AG08395 (cell line): Measurements from ENCODE around the gene TPK1.
"Not testable (repeated sequence)": the region's sequence is repeated elsewhere in the genome, so short reads cannot be mapped to it uniquely, and the experiment has no call there.

Experiments used
- DNase-seq: peaks from one replicate; pipeline ENCODE4 v3.0.0; 2012; ENCODE audit warnings: mixed read lengths, low spot score

TPK1 gene

DNA sequence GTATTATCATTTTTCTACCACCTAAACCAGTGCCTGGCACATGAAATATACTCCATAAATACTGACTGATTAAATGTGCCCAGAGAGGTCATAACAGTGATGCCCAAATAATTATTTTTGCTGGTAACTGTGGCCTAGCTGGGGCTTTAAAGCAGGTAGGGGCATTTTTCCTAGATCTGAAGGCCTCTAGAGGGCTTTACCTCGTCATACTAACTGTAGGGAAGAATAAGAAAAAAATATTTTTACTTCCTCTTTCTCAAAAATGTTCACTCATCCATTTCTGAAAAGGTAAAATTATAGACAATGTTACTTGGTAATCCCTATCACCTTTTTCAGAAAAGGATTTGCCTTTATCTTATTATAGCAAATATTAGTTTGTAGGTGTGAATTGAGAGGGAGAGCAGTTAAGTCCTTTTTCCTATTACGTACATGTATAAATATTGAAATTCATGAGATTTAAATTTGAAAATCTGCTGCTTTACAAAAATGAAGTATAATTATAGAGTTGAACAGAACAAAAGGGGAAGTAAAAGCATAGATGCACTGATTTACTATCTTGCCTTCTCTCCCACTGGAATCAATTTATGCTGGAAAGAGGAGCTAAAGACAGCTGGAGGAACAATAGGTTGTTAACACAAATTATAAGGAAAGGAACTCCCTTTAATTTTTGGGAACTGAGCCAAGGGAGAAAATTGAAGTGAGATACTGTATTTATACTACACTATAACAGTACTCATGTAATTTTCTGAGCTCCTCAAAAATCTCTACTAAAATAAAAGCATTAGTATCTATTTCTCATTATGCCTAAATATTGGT, 360.8 kb downstream of the TPK1 start:
- DNase-seq, result no peak

DNA sequence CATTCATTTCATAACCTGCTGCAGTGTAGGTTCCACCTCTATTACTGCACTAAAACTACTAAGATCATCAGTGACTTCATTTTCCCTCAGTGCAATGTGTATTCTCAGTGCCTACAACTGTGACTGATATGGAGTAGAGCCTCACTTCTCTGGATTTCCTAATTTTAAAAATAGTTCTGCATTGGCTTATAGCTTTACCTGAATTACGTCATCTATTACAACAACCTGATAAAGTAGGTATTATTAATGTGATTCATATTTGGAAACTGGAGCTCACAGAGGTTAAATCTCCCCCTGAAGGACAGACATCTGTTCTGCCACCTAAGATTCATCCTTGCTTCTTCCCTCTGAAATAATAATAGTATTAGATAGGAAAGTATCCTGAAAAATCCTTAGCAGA, 361.5 kb downstream of the TPK1 start:
- no peak for DNase-seq

DNA sequence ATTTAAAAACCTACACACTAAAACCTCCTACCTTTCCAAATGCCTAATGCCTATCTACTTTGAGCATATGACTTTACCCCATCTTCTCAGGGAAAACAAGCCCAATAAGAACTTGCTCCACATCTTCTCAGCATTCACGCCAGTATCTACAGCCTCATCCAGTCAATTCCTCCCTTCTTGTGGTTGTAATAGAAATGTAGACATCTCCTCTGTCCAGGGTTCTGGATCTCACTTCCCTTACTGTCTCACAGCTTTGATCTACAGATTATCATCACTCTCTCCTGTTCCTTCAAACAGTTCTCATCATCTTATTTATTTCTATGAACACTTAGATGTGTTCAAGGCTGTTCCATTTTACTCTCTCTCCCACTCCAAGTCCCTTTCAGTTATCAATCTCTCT, 361.9 kb downstream of the TPK1 start:
- DNase-seq, result no peak

DNA sequence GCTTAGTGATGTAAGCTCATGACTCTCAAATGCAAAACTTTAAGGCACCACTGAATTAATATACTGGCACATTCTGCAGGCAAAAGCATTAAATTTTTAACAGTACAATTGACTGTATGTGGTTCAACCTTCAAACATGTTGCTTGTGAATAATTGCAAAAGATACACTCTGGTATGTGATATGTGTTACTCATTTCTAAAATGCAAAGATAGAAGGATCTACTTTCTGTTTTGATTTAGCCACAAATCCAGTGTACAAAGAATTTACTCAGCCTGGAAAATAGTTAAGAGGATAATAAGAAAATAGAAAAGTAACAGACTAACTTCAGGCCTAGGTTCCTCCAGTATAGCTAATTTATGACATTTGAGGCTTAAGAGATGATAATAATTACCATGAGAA, 365.8 kb downstream of the TPK1 start:
- no peak for DNase-seq

DNA sequence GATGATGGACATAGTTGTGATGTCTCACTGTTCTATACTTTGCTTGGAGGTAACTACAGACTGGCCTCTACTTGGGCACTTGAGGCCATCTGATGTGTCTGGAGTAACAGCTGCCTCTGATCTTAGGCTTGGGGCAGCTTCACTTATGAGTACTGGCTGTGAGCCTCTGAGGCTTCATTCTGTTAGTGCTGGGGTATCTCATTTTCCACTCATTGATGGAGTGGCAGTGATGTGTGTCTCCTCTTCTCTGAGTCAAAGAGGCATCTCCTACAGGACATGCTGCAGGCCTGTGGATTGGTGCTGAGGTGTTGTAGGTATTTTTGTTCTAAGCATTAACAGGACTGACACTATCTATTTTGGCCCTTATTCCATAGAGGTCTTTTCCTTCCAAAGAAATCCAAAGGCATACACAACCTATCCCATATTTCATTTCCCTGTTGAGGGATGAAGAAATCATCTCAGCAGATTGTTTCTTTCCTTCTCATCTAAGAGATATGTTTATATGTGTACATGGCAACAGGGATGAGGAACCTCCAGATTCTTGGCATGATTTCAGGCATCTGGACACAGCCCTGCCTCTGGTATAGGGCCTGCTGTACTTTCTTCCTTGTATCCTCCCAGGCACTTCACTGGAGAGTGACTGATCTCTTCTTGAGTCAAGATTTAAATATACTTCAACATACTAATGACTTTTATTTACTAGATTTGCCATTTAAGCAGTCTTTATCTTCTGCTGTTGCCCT, 366.7 kb downstream of the TPK1 start:
- no peak for DNase-seq

DNA sequence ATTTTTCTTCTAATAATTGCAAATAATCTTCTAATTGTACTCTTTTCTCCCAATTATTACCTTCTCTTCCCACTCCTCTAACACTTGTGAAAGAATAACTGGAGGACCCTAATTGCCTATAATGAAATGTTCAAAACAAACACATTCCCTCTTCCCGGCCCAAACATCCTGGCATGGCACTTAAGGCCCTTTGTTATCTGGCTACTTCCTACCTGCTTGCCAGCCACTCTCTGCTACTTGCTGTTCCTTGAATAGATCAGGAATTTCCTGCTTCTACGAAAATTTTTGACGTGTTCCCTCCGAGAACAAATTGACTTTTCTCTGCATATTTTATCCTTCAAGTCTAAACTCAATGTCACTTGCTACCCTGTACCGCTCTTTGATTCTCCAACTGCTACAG, 376.2 kb downstream of the TPK1 start:
- DNase-seq, result no peak

DNA sequence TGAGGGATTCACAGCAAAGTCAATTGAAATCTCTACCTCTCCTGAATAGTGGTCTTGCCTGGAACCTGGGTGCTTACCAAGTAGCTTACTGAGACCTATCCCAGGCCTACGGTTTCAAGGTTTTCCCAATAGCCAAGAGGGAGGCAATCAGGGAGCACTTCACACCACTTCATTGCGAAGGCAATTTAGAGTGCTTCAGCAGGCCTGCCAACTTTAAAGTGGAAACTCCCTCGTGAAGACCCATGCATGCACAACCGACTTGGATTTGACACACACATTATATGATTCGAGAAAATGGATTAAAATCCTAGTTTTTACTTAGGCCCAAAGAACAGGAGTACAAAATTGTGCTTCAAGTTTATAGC, 380.8 kb downstream of the TPK1 start:
- DNase-seq, result no peak

DNA sequence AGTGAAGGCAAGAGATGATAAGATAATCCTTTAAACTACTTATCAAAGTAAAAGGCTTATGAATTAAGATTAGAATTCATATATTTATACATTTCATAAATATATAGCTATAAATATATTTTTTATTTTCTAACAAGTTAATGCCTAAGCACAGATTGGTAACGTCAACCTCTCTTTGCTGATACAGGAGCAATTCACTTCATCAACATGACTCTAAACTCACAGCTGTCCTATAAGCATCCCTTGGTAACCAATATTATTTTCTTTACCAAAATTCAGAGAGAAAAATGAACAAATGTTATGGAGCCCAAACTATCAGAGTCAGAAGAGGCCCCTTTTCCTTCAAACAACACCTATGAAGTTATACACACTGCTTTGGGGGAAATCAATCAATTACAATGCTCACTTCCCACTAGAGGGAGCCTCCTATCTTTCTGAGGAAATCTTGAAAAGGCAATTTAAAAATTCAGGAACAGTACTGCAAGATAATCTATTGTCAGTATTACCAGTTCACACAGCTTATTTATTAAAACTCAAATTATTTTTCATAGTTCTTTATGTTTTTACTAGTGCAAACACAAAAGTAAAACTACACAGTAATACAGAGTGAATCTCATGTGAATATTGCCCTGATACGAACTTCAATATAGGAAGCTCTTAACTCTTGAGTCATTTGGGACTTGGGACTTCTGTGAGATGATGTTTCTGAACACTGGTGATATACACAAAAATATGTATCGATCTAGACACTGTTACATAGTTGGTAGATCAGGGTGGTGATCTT, 381.4 kb downstream of the TPK1 start:
- no peak for DNase-seq

DNA sequence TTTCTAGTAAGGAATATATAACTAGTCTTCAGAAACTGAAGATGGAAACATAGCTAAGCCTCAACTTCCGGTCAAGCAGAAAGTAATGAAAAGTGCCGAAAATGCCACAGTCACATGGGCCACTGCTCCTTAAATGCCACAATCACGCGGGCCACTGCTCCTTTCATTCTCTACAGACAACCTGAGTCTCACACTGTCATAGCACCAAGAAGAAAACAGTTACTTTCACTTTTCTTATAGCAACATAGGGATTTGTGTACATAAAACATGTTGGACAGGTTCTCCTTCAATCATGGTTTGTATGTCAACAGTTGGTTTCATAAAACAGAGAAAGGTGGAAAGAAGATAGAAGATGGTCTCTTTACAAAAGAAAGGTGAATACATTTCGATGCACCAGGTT, 383.8 kb downstream of the TPK1 start:
- no peak for DNase-seq

DNA sequence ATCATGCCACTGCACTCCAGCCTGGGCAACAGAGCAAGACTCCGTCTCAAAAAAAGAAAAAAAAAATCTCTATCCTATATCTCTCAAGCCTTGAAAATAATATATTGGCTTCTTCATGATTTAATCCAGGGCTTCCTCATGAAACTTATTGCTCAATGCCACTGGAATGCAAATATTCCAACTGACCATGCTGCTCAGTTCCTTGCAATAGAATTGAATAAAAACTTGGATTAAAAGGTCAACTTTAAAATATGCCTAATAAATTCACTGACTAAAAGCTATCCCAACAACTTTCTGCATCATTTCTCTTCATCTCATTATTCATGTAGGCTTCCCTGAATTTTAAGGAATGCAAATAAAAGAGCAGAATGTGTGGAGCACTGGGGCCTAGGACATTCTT, 390.3 kb downstream of the TPK1 start:
- no peak for DNase-seq

DNA sequence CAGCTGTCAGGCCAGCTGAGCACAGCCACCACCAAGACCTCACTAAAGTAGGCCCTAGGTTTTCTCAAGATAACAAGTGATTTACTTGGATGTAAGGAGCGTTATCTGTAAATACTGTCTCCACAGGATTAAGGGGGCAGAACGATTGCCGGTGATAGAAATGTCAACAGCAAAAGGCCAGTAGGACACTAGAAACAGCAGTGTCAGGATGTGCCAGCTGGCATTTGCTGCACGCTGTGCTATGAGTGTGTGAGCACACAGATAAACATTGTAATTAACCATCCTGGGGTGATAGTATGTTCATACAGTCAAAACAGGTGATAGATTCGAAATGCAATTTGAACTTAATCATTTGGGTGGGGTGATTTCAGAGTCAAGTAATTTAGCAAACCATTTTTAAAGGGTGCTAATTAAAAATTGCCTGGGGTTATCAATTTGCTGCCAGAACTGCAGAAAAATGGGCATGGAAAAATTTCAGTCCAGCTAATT, 396.1 kb downstream of the TPK1 start:
- DNase-seq, result no peak

DNA sequence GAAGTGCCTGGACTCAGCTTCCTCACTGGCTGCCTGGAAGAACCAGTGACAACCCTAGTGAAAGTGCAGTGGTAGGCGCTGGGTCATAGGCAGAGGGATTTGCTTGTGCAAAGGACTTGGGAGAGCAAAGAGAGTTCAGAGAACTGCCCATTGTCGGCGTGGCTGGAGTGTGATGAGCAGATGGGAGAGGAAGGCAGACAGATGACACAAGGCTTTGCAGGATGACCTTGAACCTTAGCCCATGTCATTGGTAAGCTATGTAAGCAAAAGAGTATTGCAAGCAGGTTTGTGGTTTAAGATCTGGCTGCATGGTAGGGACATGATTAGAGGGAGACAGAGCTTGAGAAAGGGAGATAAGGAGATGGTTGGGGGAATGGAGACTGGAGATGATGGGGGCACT, 397.1 kb downstream of the TPK1 start:
- no peak for DNase-seq

DNA sequence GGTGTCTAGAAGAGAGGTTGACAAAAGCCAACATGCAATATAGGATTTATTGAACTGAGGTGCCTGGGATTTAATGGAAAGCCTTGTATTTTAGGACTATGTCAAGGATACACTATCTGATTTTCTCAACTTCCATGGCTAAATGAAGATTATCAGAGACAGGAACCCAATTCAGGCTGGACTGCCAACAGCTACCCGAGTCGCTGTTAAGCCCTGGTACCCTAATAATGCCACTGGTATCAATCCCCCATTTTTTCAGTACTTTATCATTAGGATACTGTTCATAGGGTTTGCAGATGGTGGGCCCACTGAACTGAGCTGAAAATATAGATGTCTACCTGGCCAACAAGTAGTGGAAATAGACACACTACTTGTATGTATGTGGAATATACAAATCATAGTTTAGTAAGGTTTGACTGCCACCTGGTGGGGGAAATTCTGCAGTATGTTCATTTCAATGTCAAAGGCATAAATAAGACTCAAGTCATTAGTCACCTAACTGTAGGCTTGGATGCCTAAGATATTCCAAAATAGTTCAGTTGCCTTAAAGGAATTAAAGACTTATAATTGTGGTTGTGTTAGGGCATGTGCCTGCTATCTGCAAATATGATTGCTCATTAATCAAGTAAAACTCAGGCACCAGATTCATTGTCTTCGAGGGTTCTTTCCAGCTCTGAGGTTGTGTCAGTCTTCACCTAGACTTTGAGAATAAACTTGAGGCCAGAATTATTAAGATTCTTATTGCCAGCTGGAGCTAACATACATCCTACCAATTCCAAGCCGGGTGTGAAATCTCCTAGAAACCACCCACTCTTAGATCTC, 398.3 kb downstream of the TPK1 start:
- peak; percentile 58 for DNase-seq

DNA sequence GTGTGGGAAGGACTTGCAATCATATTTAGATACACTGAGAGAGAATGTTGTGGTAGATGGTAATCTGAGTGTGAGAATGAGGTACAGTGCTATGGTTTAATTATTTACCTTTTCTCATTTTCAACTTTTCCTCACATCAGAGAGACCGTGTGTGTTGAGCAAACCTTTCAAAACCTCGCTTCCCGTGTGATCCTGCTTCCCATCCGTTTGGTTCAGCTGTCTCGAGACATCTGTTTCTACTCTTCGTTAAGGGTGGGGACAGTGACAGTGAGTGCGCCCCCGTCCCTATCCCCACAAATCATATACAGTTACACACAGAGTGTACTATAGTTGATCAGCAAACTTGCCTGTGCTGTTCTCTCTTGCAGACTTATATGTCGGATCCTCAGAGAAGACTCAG, 399.4 kb downstream of the TPK1 start:
- no peak for DNase-seq

DNA sequence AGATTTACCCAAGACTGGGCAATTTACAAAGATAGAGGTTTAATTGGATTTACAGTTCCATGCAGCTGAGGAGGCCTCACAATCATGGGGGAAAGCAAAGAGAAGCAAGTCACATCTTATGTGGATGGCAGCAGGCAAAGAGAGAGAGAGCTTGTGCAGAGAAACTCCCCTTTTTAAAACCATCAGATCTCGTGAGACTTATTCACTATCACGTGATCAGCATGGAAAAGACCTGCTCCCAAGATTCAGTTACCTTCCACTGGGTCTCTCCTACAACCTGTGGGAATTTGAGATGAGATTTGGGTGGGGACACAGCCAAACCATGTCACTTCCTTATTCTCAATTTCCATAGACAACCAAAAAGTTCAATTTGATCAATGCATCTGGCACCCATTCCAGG, 407.4 kb downstream of the TPK1 start:
- DNase-seq, result no peak

DNA sequence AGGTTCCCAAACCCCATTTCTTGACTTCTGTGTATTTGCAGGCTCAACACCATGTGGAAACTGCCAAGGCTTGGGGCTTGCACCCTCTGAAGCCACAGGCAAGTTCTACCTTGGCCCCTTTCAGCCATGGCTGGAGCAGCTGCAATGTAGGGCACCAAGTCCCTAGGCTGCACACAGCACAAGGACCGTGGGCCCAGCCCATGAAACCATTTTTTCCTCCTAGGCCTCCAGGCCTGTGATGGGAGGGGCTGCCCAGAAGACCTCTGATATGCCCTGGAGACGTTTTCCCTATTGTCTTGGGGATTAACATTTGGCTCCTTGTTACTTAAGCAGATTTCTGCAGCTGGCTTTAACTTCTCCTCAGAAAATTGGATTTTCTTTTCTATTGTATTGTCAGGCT, 408.3 kb downstream of the TPK1 start:
- not testable (repeated sequence) for DNase-seq

DNA sequence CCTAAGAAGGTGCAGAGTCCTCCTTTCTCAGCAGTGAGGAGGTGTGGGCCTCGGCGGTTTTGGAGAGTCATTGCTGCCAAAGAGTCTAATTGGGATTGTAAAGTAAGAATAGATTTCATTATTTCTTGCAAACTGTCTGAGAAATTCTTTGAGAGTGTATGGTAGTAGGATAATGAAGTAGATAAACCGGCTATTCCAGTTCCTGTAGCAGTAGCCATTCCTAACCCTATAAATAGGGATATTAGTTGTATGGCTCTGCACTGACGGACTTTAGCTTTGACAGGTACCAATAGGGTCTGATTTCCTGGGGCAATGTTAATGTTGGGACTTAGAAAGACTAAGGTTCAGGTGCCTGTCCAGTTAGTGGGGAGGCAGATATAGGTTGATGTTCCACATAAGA, 416.9 kb downstream of the TPK1 start:
- DNase-seq, result not testable (repeated sequence)

DNA sequence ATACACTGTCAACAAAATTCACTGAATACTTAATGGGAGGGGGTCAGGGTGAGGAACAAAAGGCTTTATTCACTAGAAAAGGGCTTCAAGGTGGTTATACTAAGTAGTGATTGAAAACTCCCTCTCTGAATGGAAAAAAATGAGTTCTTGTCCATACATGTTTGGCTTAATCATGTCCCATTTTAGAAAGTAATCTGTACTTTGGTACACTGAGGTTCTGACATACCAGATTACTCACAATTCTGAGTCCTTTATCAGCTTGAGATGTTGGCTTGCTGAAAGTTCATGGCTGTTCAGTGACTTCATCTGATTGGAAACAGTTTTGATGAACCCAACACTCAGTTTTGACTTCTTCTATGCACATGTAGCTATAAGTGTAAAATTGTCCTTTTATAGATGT, 419.5 kb downstream of the TPK1 start:
- DNase-seq, result no peak

DNA sequence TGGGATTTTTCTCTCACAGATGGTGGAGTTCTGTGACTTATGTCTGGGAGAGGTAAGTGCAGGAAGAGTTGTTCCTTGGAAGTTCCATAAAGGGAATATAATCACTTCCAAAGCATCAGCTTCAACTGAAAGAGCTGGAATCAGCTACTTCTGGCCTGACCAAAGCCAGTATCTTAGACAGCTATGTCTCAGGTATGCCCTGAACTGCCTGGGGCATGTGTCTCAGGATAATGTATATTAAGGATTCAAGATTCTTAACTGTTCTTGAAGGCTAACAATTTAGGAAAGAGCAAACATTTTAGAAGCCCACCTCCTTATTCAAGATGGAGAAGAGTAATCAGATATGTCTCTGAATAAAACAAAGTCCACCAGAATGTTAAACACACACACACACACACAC, 420.0 kb downstream of the TPK1 start:
- no peak for DNase-seq

DNA sequence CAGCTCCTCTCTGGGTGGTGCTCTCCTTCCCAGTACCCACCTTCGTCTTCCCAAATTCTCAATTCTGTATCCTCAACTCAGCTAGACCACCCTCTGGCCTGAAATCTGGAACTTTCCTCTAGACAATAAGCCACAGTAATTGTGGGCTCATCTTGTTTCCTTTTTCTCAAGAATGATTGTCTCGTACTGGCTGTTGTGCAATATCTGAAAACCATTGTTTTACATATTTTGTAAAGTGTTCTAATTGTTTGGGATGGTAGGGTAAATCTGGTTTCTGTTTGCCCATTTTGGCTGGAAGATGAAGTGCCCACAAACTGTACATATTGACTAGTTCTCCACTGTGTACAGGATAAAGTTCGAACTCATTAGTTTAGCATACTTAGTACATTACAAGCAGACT, 421.0 kb downstream of the TPK1 start:
- no peak for DNase-seq

DNA sequence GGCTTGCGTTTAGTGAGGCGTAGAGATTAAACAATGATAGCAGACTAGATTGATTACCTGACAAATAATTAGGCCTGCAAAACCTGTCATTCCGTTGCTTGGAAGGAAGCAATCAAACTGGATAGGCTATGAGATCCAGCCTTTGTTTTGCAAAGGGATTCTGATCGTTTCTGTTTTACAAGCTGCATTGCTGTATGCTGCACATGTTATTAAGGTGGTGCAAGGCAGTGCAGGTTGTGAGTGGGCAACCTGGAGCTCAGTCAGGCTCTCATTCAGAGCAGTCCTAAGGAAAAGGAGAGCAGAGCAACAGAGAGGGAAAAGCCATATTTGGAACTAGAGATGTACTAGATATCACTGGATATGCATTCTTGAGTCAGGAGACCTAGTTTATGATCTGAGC, 425.4 kb downstream of the TPK1 start:
- DNase-seq, result no peak

DNA sequence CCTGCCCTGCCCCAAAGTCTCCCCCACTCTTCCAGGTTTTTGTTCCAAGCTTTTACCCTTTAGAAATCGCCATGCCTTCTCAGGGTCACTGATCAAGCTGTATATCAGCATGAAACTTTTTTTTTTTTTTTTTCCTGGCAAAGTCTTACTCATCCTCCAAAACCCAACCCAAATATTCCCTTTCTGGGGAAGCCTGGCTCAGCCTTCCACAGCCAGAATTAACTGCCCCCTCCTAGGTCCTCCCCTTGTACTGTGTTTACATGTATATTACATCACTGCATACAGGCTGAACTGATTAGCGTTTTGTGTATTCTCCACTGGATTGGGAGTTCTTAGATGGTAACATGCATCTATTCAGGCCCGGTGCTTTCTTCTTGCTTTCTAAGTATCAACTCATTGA, 427.7 kb downstream of the TPK1 start:
- no peak for DNase-seq
